HEK293 (cell line): Measurements from ENCODE around the gene ITK.

Experiments used
- TCF7L2 ChIP-seq: IDR thresholded peaks from 2 replicates; pipeline ENCODE4 v1.6.1; 2011; ENCODE audit warnings: low read depth, mild to moderate bottlenecking, inconsistent platforms, low read length, moderate library complexity, borderline replicate concordance
- ZNF175 ChIP-seq: fragments of 450-650 bp; formaldehyde crosslinking; IDR thresholded peaks from 2 replicates; pipeline ENCODE4 v1.5.1; 2016; ENCODE audit warnings: missing biosample characterization, missing genetic modification characterization
- ZNF214 ChIP-seq: fragments of 450-650 bp; formaldehyde crosslinking; IDR thresholded peaks from 2 replicates; pipeline ENCODE4 v1.5.1; 2017; ENCODE audit warnings: missing biosample characterization, mild to moderate bottlenecking, missing genetic modification characterization, borderline replicate concordance
- ZNF280D ChIP-seq: fragments of 450-650 bp; formaldehyde crosslinking; IDR thresholded peaks from 2 replicates; pipeline ENCODE4 v1.5.1; 2016; ENCODE audit warnings: missing biosample characterization, missing genetic modification characterization
- ZNF350 ChIP-seq: fragments of 450-650 bp; formaldehyde crosslinking; IDR thresholded peaks from 2 replicates; pipeline ENCODE4 v1.5.0; 2017; ENCODE audit warnings: missing biosample characterization, mild to moderate bottlenecking, missing genetic modification characterization
- ZNF510 ChIP-seq: fragments of 450-650 bp; formaldehyde crosslinking; IDR thresholded peaks from 2 replicates; pipeline ENCODE4 v1.5.1; 2018; ENCODE audit warnings: mild to moderate bottlenecking, missing genetic modification characterization, missing biosample characterization; ENCODE audit not compliant: insufficient replicate concordance
- ZNF645 ChIP-seq: fragments of 450-650 bp; formaldehyde crosslinking; IDR thresholded peaks from 2 replicates; pipeline ENCODE4; 2016; ENCODE audit warnings: missing biosample characterization, missing genetic modification characterization
- ZNF843 ChIP-seq: fragments of 450-650 bp; formaldehyde crosslinking; IDR thresholded peaks from 2 replicates; pipeline ENCODE4 v1.5.1; 2016; ENCODE audit warnings: missing biosample characterization, missing genetic modification characterization
- TF ChIP-seq, protein P1 (sequence below): fragments of 450-650 bp; formaldehyde crosslinking; IDR thresholded peaks from 2 replicates; pipeline ENCODE4 v1.5.1; 2016; ENCODE audit warnings: missing biosample characterization, missing genetic modification characterization

DNA sequence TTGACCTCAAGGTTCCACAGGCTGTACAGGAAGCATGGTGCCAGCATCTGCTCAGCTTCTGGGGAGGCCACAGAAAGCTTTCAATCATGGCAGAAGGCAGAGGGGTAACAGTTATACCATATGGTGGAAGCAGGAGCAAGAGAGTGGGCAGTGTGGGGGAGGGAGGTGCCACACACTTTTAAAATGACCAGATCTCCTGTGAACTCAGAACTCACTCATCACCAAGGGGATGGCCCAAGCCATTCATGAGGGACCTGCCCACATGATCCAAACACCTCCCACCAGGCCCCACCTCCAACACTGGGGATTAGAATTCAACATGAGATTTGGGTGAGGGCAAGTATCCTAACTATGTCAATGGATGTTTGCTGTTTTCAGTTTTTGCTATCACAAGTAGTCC is 101.5 kb downstream of the ITK start:
- TF ChIP-seq ZNF214 (tag by site-specific recombination) (no peak), ZNF843 (tag by site-specific recombination) (no peak), ZNF175 (no peak), ZNF645 (tag by site-specific recombination) (no peak), ZNF280D (tag by site-specific recombination) (no peak), ZNF510 (tag by site-specific recombination) (no peak), ZNF350 (no peak), TCF7L2 (no peak)
- TF ChIP-seq, protein P1, sequence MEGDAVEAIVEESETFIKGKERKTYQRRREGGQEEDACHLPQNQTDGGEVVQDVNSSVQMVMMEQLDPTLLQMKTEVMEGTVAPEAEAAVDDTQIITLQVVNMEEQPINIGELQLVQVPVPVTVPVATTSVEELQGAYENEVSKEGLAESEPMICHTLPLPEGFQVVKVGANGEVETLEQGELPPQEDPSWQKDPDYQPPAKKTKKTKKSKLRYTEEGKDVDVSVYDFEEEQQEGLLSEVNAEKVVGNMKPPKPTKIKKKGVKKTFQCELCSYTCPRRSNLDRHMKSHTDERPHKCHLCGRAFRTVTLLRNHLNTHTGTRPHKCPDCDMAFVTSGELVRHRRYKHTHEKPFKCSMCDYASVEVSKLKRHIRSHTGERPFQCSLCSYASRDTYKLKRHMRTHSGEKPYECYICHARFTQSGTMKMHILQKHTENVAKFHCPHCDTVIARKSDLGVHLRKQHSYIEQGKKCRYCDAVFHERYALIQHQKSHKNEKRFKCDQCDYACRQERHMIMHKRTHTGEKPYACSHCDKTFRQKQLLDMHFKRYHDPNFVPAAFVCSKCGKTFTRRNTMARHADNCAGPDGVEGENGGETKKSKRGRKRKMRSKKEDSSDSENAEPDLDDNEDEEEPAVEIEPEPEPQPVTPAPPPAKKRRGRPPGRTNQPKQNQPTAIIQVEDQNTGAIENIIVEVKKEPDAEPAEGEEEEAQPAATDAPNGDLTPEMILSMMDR, result no peak
